H1 (cell line): Measurements from ENCODE around the gene CFAP221. TPM values are rescaled to one million over a fixed set of nuclear protein-coding genes. Genes with fewer than 3 reads are reported as not detected.

Source experiments
- CTCF ChIA-PET: fragments of 300-600 bp; sonication (Branson Sonifier 250); formaldehyde crosslinking; loops from one replicate; lab custom pipeline; 2021; ENCODE audit not compliant: partially characterized antibody; lab: Charles Lee
- POLR2A ChIA-PET: fragments of 300-600 bp; sonication (Branson Sonifier 250); formaldehyde crosslinking; loops from one replicate; lab custom pipeline; 2021; ENCODE audit warnings: inconsistent platforms; ENCODE audit not compliant: partially characterized antibody; lab: Charles Lee
- DNase-seq, 2 experiments: peaks; one replicate each; pipeline versions ENCODE4 v3.0.0 to v3.0.0-alpha.2; 2010 to 2022; ENCODE audit warnings: low spot score in 2 of 2, low read depth in 1 of 2, mixed read lengths in 1 of 2
- FAIRE-seq: peaks from 2 replicates; lab custom pipeline; 2011; peaks lifted over from hg19 to GRCh38; lab: Jason Lieb, UNC
- H2AFZ ChIP-seq: 2 replicates; pipeline ENCODE4 v1.8.1; 2012; ENCODE audit warnings: low read length, inconsistent platforms
- H2AK5ac ChIP-seq: 2 replicates; pipeline ENCODE4 v1.6.1; 2013; ENCODE audit warnings: low read depth, low read length
- H2BK120ac ChIP-seq: replicated peaks from 2 replicates; pipeline ENCODE3; 2013; ENCODE audit warnings: low read depth, low read length, inconsistent platforms
- H2BK12ac ChIP-seq: 2 replicates; pipeline ENCODE4 v1.6.1; 2013; ENCODE audit warnings: low read depth, low read length
- H2BK15ac ChIP-seq: 2 replicates; pipeline ENCODE4 v1.6.1; 2013; ENCODE audit warnings: low read length
- H2BK20ac ChIP-seq: 2 replicates; pipeline ENCODE4 v1.6.1; 2013; ENCODE audit warnings: low read length
- H2BK5ac ChIP-seq: 2 replicates; pipeline ENCODE4 v1.6.1; 2013; ENCODE audit warnings: low read depth, low read length
- H3K14ac ChIP-seq: 2 replicates; pipeline ENCODE4 v1.6.1; 2013; ENCODE audit warnings: inconsistent platforms; ENCODE audit not compliant: insufficient read length
- H3K18ac ChIP-seq: 2 replicates; pipeline ENCODE4 v1.6.1; 2013; ENCODE audit warnings: low read length; ENCODE audit errors: extremely low read depth
- H3K23ac ChIP-seq: 2 replicates; pipeline ENCODE4 v1.6.1; 2013; ENCODE audit warnings: inconsistent platforms; ENCODE audit not compliant: insufficient read length
- H3K23me2 ChIP-seq: 2 replicates; pipeline ENCODE4 v1.6.1; 2013; ENCODE audit warnings: low read depth, low read length
- H3K27ac ChIP-seq: 2 replicates; pipeline ENCODE4 v1.6.1; 2011; ENCODE audit warnings: low read depth, low read length, inconsistent platforms
- H3K27me3 ChIP-seq, 4 experiments: replicated peaks in 1 of 4; 1 replicate in 1 of 4; 2 replicates in 3 of 4; pipeline versions ENCODE4 v1.6.1 to v1.8.1; 2011 to 2013; ENCODE audit warnings: low read length in 3 of 4, mild to moderate bottlenecking in 3 of 4, inconsistent platforms in 2 of 4, mixed read lengths in 2 of 4, moderate library complexity in 1 of 4; ENCODE audit not compliant: control insufficient read depth in 3 of 4, insufficient read depth in 3 of 4; ENCODE audit errors: extremely low read depth in 1 of 4
- H3K36me3 ChIP-seq, 4 experiments: 2 replicates each; pipeline versions ENCODE4 v1.6.1 to v1.8.1; 2011 to 2013; ENCODE audit warnings: mild to moderate bottlenecking in 4 of 4, low read length in 3 of 4, moderate library complexity in 2 of 4, control low read depth in 1 of 4, inconsistent platforms in 1 of 4; ENCODE audit not compliant: insufficient read depth in 4 of 4, control insufficient read depth in 2 of 4
- H3K4ac ChIP-seq: replicated peaks from 2 replicates; pipeline ENCODE3; 2013; ENCODE audit warnings: low read length, low read depth, mixed read lengths, inconsistent platforms; ENCODE audit not compliant: insufficient read length
- H3K4me1 ChIP-seq, 4 experiments: replicated peaks in 1 of 4; 1 replicate in 1 of 4; 2 replicates in 3 of 4; pipeline versions ENCODE4 v1.6.1 to v1.8.1; 2011 to 2013; ENCODE audit warnings: low read length in 3 of 4, inconsistent platforms in 2 of 4, mixed read lengths in 1 of 4; ENCODE audit not compliant: insufficient read depth in 4 of 4, control insufficient read depth in 3 of 4
- H3K4me2 ChIP-seq, 2 experiments: 2 replicates each; pipeline versions ENCODE4 v1.6.1 to v1.8.1; 2011 to 2013; ENCODE audit warnings: low read depth in 2 of 2, low read length in 2 of 2, control low read depth in 1 of 2, inconsistent platforms in 1 of 2, mild to moderate bottlenecking in 1 of 2; ENCODE audit not compliant: insufficient read depth in 1 of 2
- H3K4me3 ChIP-seq, 4 experiments: fragments of 200-600, 300-600 bp in 1 of 4; sonication (generic), shearing (Covaris generic), sonication (Bioruptor Twin) in 1 of 4; 2 replicates each; pipeline versions ENCODE4 v1.5.1 to v1.8.1; 2011 to 2016; ENCODE audit warnings: low read length in 4 of 4, low read depth in 3 of 4, control low read depth in 2 of 4, inconsistent platforms in 2 of 4, mild to moderate bottlenecking in 2 of 4, mixed read lengths in 1 of 4, moderate library complexity in 1 of 4; ENCODE audit not compliant: insufficient read depth in 2 of 4; ENCODE audit errors: extremely low read depth in 1 of 4
- H3K56ac ChIP-seq: replicated peaks from 2 replicates; pipeline ENCODE3; 2013; ENCODE audit warnings: low read depth, mild to moderate bottlenecking, mixed read lengths, low read length, inconsistent platforms; ENCODE audit not compliant: insufficient read length
- H3K79me1 ChIP-seq: 2 replicates; pipeline ENCODE4 v1.6.1; 2013; ENCODE audit warnings: low read depth, low read length, control low read depth
- H3K79me2 ChIP-seq, 2 experiments: 2 replicates each; pipeline versions ENCODE4 v1.6.1 to v1.8.1; 2012 to 2013; ENCODE audit warnings: low read length in 2 of 2, mild to moderate bottlenecking in 2 of 2, inconsistent platforms in 1 of 2; ENCODE audit not compliant: insufficient read depth in 2 of 2, control insufficient read depth in 1 of 2
- H3K9ac ChIP-seq, 4 experiments: replicated peaks in 1 of 4; 1 replicate in 1 of 4; 2 replicates in 3 of 4; pipeline versions ENCODE4 v1.6.1 to v1.8.1; 2011 to 2013; ENCODE audit warnings: low read depth in 3 of 4, low read length in 3 of 4, control low read depth in 2 of 4, mild to moderate bottlenecking in 2 of 4, moderate library complexity in 2 of 4, inconsistent platforms in 1 of 4; ENCODE audit errors: extremely low read depth in 1 of 4
- H3K9me3 ChIP-seq, 2 experiments: 2 replicates each; pipeline versions ENCODE4 v1.6.1 to v1.8.1; 2012 to 2013; ENCODE audit warnings: mild to moderate bottlenecking in 2 of 2, moderate library complexity in 2 of 2, control low read depth in 1 of 2, inconsistent platforms in 1 of 2, low read depth in 1 of 2, low read length in 1 of 2, mixed read lengths in 1 of 2; ENCODE audit not compliant: insufficient read depth in 2 of 2
- H4K20me1 ChIP-seq, 2 experiments: replicated peaks in 1 of 2; 2 replicates each; pipeline versions ENCODE3 to v1.8.1; 2011 to 2013; ENCODE audit warnings: inconsistent platforms in 2 of 2, low read length in 2 of 2, mild to moderate bottlenecking in 1 of 2; ENCODE audit not compliant: insufficient read depth in 2 of 2, control insufficient read depth in 1 of 2
- H4K5ac ChIP-seq: 2 replicates; pipeline ENCODE4 v1.6.1; 2013; ENCODE audit warnings: low read length, low read depth, mixed read lengths, inconsistent platforms; ENCODE audit not compliant: insufficient read length
- H4K8ac ChIP-seq: 2 replicates; pipeline ENCODE4 v1.8.0; 2013; ENCODE audit warnings: mild to moderate bottlenecking, moderate library complexity, low read length, inconsistent platforms; ENCODE audit not compliant: insufficient read depth; ENCODE audit errors: extremely low read depth
- H4K91ac ChIP-seq: replicated peaks from 2 replicates; pipeline ENCODE3; 2013; ENCODE audit warnings: low read length, mixed read lengths, inconsistent platforms; ENCODE audit not compliant: insufficient read length
- CHD2 ChIP-seq: IDR thresholded peaks from 2 replicates; pipeline ENCODE4 v1.6.1; 2012; ENCODE audit warnings: low read length, improper control_type of control experiment
- FOSL1 ChIP-seq: IDR thresholded peaks from 2 replicates; pipeline ENCODE4 v1.6.1; 2011; ENCODE audit warnings: mild to moderate bottlenecking, low read depth, low read length, moderate library complexity; ENCODE audit not compliant: insufficient read depth
- GABPA ChIP-seq: IDR thresholded peaks from 2 replicates; pipeline ENCODE4 v1.6.1; 2011; ENCODE audit warnings: mild to moderate bottlenecking, low read length, moderate library complexity, borderline replicate concordance; ENCODE audit not compliant: insufficient read depth
- HDAC6 ChIP-seq: IDR thresholded peaks from one replicate; pipeline ENCODE4 v1.7.1; 2012; ENCODE audit warnings: low read depth, mild to moderate bottlenecking, inconsistent platforms, low read length, moderate library complexity
- JUND ChIP-seq: IDR thresholded peaks from 2 replicates; pipeline ENCODE4 v1.6.1; 2011; ENCODE audit warnings: mild to moderate bottlenecking, improper control_type of control experiment, low read length
- KDM1A ChIP-seq: fragments of 200-600, 300-600 bp; sonication (generic); IDR thresholded peaks from 2 replicates; pipeline ENCODE4 v1.7.1; 2016; ENCODE audit warnings: mild to moderate bottlenecking, low read length, borderline replicate concordance
- POLR2AphosphoS5 ChIP-seq: IDR thresholded peaks from 2 replicates; pipeline ENCODE4 v1.6.1; 2011; ENCODE audit warnings: low read depth, low read length
- SIRT6 ChIP-seq: IDR thresholded peaks from one replicate; pipeline ENCODE4 v1.7.1; 2012; ENCODE audit warnings: low read length, inconsistent platforms
- TAF7 ChIP-seq: optimal IDR thresholded peaks from 2 replicates; pipeline ENCODE3; 2011; ENCODE audit warnings: low read depth, mild to moderate bottlenecking, inconsistent platforms, low read length, moderate library complexity, borderline replicate concordance
- WGBS, 2 experiments: shearing (Covaris generic) in 1 of 2; methylation state at CpG; one replicate each; pipeline versions ENCODE4 v1.1.6 to v1.1.7; 2013 to 2015; ENCODE audit warnings: low lambda C conversion rate in 2 of 2, mixed read lengths in 2 of 2, inconsistent platforms in 1 of 2, low coverage in 1 of 2, missing lambda C conversion rate in 1 of 2; ENCODE audit not compliant: insufficient replicate concordance in 2 of 2, insufficient coverage in 1 of 2, insufficient read length in 1 of 2; ENCODE audit errors: extremely low coverage in 1 of 2, missing lambda C conversion rate in 1 of 2; 5-methylcytosine and 5-hydroxymethylcytosine counted together
- polyA plus RNA-seq, 7 experiments: library from polyadenylated mRNA; depleted of rRNA in 3 of 7; stranded (reverse) in 5 of 7; unstranded in 2 of 7; fragments of >200 nt in 5 of 7; fragments of 200-250 nt in 2 of 7; gene quantifications; 1 replicate in 5 of 7; 2 replicates in 1 of 7; 4 replicates in 1 of 7; pipeline versions ENCODE4 v1.2.1 to v1.2.3, GENCODE V29; 2011 to 2013; ENCODE audit warnings: missing spikeins in 2 of 7, mixed read lengths in 2 of 7
- total RNA-seq: library from RNA; stranded (reverse); fragmentation: NEBNext Ultra II Directional; extraction: Animal tissue kit (Norgen Biotek cat#: 25700); gene quantifications from 2 replicates; pipeline ENCODE4 v1.2.1, GENCODE V29; 2021
- TF ChIP-seq, protein P1 (sequence below): IDR thresholded peaks from 2 replicates; pipeline ENCODE4 v1.6.1; 2012; ENCODE audit warnings: low read length, inconsistent platforms

Gene CFAP221
- total and polyA plus RNA-seq, 2 of the 8 experiments (the other 6 are each of a cell fraction or from before 2014, with no cell fraction given): 0.14 to 0.71 TPM

DNA sequence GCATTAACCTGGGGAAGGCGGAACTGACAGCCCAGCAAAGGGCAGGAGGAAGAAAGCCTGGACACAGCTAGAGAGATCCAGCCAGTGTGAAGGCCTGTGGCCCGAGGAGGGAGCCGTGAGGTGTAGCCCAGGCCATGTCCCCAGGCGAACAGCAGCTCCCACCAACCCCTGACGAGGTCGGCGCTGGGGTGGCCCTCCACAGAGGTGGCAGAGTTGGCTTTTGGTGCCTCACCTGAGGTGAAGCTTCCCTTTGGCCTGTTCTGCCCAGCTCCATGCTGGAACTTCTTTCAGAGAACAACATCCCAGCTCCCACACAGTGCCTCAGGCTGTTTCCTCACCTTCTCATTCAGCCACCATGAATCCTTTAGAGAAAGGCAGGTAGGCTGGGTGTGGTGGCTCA is 148.1 kb downstream of the CFAP221 start:
- Histone ChIP-seq H3K23me2 (peaks cover 7% of the 10 kb centered on the region), H3K27me3 (no peaks in the 10 kb centered on the region), H3K4me1 (peaks cover 4 to 24% (median 10%) of the 10 kb centered on the region in 4 experiments), H3K4ac (no peak overlapping the region), H3K79me1 (no peaks in the 10 kb centered on the region; the same call in 1 of the 2 replicates), H4K5ac (no peak overlapping the region), H3K4me3 (no peak overlapping the region), H3K18ac (no peak overlapping the region), H3K4me2 (no peak overlapping the region), H3K79me2 (no peaks in the 10 kb centered on the region), H3K36me3 (no peaks in the 10 kb centered on the region; a peak in 1 of 8 replicates), H3K14ac (no peak overlapping the region), H3K27ac (no peak overlapping the region), H4K91ac (no peak overlapping the region), H4K8ac (no peak overlapping the region), H2BK120ac (no peak overlapping the region), H3K56ac (no peak overlapping the region), H2AK5ac (no peak overlapping the region), H2BK12ac (no peak overlapping the region), H2BK20ac (no peak overlapping the region), H2AFZ (no peak overlapping the region), H4K20me1 (peaks cover 0 to 7% of the 10 kb centered on the region in 2 experiments), H3K9ac (no peak overlapping the region), H3K9me3 (no peaks in the 10 kb centered on the region), H2BK15ac (no peak overlapping the region), H3K23ac (no peak overlapping the region), H2BK5ac (no peak overlapping the region)
- ChIA-PET CTCF (interaction anchor here (0.6 to 1.8 kb wide), 4 partner anchors 11 to 1400 kb away, joined by 3 to 5 read pairs (median 4); no protein-coding TSS in a partner anchor), POLR2A (interaction anchor here (1.0 to 3.4 kb wide), 5 partner anchors 9 to 453 kb away, joined by 3 to 28 read pairs (median 3); partner anchors contain the start of genes PTPN4 and TMEM177)
- FAIRE-seq (no peak), DNase-seq (no peak)
- 92% methylated on average over 7 of the region's 7 CpGs; no CpG with 5 or more reads in 1 of the 2 experiments for WGBS, 2 experiments
- TF ChIP-seq HDAC6 (no peak), CHD2 (no peak), SIRT6 (no peak), KDM1A (no peak), FOSL1 (no peak), JUND (no peak), GABPA (no peak), POLR2AphosphoS5 (no peak), TAF7 (no peak)
- TF ChIP-seq, protein P1, sequence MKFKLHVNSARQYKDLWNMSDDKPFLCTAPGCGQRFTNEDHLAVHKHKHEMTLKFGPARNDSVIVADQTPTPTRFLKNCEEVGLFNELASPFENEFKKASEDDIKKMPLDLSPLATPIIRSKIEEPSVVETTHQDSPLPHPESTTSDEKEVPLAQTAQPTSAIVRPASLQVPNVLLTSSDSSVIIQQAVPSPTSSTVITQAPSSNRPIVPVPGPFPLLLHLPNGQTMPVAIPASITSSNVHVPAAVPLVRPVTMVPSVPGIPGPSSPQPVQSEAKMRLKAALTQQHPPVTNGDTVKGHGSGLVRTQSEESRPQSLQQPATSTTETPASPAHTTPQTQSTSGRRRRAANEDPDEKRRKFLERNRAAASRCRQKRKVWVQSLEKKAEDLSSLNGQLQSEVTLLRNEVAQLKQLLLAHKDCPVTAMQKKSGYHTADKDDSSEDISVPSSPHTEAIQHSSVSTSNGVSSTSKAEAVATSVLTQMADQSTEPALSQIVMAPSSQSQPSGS: no peak
